ENCODE measurements around the gene OR2V1.

DNA sequence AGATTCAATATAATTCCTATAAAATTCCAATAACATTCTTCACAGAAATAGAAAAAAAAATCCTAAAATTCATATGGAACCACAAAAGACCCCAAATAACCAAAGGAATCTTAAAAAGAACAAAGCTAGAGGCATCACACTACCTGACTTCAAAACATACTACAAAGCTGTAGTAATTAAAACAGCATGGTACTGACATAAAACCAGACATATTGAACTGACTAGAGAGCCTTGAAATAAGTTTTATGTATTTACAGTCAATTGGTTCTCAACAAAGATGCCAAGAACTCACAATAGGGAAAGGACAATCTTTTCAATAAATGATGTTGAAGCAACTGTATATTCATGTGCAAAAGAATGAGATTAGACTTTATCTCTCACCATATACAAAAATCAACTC is 54.0 kb downstream of the OR2V1 start:
- TF ChIP-seq CTCF (IDR thresholded peaks at IDR 0.05) = no peak
- no peak for TF ChIP-seq POLR2A (IDR thresholded peaks at IDR 0.05)

All from Peyer's patch (tissue), 4 donors.